HepG2 (cell line): ENCODE measurements around the gene FASLG.

Experiments
- EP300 ChIP-seq, 3 experiments: sonication (generic) in 1 of 3; formaldehyde crosslinking in 1 of 3; IDR thresholded peaks; 2 replicates each; pipeline versions ENCODE4 v1.5.1 to v1.6.1; 2011 to 2020; ENCODE audit warnings: low read depth in 2 of 3, low read length in 2 of 3, borderline replicate concordance in 1 of 3, improper control_type of control experiment in 1 of 3, mild to moderate bottlenecking in 1 of 3, missing genetic modification reagents in 1 of 3, moderate library complexity in 1 of 3
- TRIM24 ChIP-seq: sonication (generic); formaldehyde crosslinking; IDR thresholded peaks from 2 replicates; pipeline ENCODE4 v1.8.0; 2022; ENCODE audit warnings: mild to moderate bottlenecking, missing genetic modification reagents
- ZNF678 ChIP-seq: sonication (generic); formaldehyde crosslinking; IDR thresholded peaks from 2 replicates; pipeline ENCODE4 v1.4.0; 2020; ENCODE audit warnings: mild to moderate bottlenecking, missing genetic modification reagents
- TF ChIP-seq, protein P1 (sequence below): sonication (generic); formaldehyde crosslinking; IDR thresholded peaks from 2 replicates; pipeline ENCODE4 v1.4.0; 2020; ENCODE audit warnings: missing genetic modification reagents, mild to moderate bottlenecking, borderline replicate concordance
- TF ChIP-seq, protein P2 (sequence below): sonication (generic); formaldehyde crosslinking; IDR thresholded peaks from 2 replicates; pipeline ENCODE4 v1.4.0; 2020; ENCODE audit warnings: missing genetic modification reagents, mild to moderate bottlenecking, borderline replicate concordance

DNA sequence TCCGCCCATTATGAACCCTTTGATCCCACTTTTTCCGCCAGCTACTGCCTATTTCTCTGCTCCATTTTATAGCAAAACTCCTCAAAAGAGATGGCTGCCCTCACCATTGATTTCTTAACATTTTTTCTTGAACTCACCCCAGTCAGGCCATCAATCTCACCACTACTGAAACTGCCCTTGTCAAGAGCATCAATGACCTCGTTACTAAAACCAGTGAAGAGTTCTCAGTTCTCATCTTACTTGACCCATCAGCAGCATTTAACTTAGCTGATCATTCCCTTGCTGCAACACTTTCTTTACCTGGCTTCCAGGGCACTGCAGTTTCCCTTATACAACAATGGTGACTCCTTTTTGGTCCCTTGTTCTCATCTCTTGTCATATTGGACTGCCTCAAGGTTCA is 35.2 kb upstream of the FASLG start:
- no peak for TF ChIP-seq EP300 (IDR thresholded peaks at IDR 0.05; ENCODE audit: low read depth in 2 of 2, low read length in 2 of 2)
- no peak for TF ChIP-seq EP300 (CRISPR knock-in tag; IDR thresholded peaks at IDR 0.05; ENCODE audit: borderline replicate concordance)
- TF ChIP-seq TRIM24, result no peak
- TF ChIP-seq, protein P1, sequence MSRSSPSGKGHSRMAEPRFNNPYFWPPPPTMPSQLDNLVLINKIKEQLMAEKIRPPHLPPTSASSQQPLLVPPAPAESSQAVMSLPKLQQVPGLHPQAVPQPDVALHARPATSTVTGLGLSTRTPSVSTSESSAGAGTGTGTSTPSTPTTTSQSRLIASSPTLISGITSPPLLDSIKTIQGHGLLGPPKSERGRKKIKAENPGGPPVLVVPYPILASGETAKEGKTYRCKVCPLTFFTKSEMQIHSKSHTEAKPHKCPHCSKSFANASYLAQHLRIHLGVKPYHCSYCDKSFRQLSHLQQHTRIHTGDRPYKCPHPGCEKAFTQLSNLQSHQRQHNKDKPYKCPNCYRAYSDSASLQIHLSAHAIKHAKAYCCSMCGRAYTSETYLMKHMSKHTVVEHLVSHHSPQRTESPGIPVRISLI (CRISPR knock-in tag), result no peak
- TF ChIP-seq, protein P2, sequence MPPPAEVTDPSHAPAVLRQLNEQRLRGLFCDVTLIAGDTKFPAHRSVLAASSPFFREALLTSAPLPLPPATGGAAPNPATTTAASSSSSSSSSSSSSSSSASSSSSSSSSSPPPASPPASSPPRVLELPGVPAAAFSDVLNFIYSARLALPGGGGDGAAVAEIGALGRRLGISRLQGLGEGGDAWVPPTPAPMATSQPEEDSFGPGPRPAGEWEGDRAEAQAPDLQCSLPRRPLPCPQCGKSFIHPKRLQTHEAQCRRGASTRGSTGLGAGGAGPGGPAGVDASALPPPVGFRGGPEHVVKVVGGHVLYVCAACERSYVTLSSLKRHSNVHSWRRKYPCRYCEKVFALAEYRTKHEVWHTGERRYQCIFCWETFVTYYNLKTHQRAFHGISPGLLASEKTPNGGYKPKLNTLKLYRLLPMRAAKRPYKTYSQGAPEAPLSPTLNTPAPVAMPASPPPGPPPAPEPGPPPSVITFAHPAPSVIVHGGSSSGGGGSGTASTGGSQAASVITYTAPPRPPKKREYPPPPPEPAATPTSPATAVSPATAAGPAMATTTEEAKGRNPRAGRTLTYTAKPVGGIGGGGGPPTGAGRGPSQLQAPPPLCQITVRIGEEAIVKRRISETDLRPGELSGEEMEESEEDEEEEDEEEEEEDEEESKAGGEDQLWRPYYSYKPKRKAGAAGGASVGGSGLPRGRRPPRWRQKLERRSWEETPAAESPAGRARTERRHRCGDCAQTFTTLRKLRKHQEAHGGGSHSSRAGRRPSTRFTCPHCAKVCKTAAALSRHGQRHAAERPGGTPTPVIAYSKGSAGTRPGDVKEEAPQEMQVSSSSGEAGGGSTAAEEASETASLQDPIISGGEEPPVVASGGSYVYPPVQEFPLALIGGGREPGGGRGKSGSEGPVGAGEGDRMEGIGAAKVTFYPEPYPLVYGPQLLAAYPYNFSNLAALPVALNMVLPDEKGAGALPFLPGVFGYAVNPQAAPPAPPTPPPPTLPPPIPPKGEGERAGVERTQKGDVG (CRISPR knock-in tag), result no peak
- no peak for TF ChIP-seq ZNF678 (CRISPR knock-in tag)
